Measurements from ENCODE around the gene TRUB2.

The TRUB2 gene

DNA sequence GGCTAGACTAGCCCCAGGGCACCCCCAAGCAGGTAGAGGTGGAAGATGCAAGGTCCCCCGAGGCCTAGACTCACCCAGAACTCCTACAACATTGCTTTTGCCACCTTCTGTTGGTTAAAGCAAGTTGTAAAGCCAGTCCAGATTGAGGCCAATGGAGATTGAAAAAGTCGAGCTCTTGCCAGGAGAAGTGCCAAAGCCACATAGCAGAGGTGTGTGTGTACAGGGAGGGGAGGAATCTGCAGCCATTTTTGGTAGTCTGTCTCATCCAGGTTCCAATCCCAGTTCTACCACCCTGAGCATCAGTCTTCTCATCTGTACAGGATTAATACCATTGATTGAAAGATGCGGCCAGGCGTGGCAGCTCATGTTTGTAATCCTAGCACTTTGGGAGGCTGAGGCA lies 36.6 kb upstream of the TRUB2 start:
- peaks cover 10% of the 10 kb centered on the region for H3K36me3 ChIP-seq
- no peaks in the 10 kb centered on the region for H3K27me3 ChIP-seq
- TF ChIP-seq, protein P1, sequence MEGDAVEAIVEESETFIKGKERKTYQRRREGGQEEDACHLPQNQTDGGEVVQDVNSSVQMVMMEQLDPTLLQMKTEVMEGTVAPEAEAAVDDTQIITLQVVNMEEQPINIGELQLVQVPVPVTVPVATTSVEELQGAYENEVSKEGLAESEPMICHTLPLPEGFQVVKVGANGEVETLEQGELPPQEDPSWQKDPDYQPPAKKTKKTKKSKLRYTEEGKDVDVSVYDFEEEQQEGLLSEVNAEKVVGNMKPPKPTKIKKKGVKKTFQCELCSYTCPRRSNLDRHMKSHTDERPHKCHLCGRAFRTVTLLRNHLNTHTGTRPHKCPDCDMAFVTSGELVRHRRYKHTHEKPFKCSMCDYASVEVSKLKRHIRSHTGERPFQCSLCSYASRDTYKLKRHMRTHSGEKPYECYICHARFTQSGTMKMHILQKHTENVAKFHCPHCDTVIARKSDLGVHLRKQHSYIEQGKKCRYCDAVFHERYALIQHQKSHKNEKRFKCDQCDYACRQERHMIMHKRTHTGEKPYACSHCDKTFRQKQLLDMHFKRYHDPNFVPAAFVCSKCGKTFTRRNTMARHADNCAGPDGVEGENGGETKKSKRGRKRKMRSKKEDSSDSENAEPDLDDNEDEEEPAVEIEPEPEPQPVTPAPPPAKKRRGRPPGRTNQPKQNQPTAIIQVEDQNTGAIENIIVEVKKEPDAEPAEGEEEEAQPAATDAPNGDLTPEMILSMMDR (IDR thresholded peaks at IDR 0.05) = no peak
- no peak overlapping the region for H3K27ac ChIP-seq
- no peaks in the 10 kb centered on the region for H3K9me3 ChIP-seq
- peaks cover 8% of the 10 kb centered on the region in 2 experiments for H3K4me1 ChIP-seq (ENCODE audit: control insufficient read depth in 1 of 2, insufficient read depth in 1 of 2, low read depth in 1 of 2, low read length in 1 of 2)
- H3K4me3 ChIP-seq (ENCODE audit: low read depth in 1 of 2, low read length in 1 of 2) = no peak overlapping the region

DNA sequence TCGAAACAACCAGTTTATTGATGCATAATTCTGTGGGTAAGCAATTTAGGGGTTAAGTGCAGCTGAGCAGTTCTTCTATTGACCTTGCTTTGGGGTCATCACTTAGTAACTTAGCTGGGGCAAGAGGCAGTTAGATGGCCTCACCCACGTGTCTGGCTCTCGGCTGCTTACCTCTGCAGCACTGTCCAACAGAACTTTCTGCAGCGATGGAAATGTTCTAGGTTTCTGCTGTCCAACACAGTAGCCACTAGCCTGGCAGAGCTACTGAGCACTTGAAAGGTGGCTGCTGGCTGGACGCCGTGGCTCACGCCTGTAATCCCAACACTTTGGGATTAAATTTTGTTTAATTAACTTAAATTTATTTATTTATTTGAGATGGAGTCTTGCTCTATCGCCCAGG lies 35.8 kb upstream of the TRUB2 start:
- H3K27ac ChIP-seq = no peak overlapping the region

DNA sequence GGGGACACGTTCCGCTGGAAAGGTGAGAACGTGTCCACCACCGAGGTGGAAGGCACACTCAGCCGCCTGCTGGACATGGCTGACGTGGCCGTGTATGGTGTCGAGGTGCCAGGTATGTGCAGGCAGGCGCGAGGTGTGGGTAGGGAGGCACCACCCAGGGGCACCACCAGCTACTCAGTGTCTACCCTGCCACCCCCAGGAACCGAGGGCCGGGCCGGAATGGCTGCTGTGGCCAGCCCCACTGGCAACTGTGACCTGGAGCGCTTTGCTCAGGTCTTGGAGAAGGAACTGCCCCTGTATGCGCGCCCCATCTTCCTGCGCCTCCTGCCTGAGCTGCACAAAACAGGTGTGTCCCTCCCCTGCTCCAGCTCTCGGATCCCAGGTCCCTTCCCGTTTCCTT lies 33.2 kb upstream of the TRUB2 start:
- H3K4me1 ChIP-seq (ENCODE audit: control insufficient read depth in 1 of 2, insufficient read depth in 1 of 2, low read depth in 1 of 2, low read length in 1 of 2) = no peaks in the 10 kb centered on the region
- H3K4me3 ChIP-seq (ENCODE audit: low read depth in 1 of 2, low read length in 1 of 2) = no peak overlapping the region
- peaks cover 16% of the 10 kb centered on the region for H3K36me3 ChIP-seq
- H3K27ac ChIP-seq = no peak overlapping the region
- H3K9me3 ChIP-seq = no peaks in the 10 kb centered on the region
- TF ChIP-seq, protein P1 (IDR thresholded peaks at IDR 0.05) = no peak
- no peaks in the 10 kb centered on the region for H3K27me3 ChIP-seq

More for the DNA sequence above, 35.8 kb upstream of the TRUB2 start:
- Histone ChIP-seq H3K4me3 (ENCODE audit: low read depth in 1 of 2, low read length in 1 of 2) (no peak overlapping the region), H3K9me3 (no peaks in the 10 kb centered on the region), H3K4me1 (ENCODE audit: control insufficient read depth in 1 of 2, insufficient read depth in 1 of 2, low read depth in 1 of 2, low read length in 1 of 2) (peaks cover 8% of the 10 kb centered on the region in 2 experiments), H3K36me3 (peaks cover 12% of the 10 kb centered on the region), H3K27me3 (no peaks in the 10 kb centered on the region)
- TF ChIP-seq, protein P1 (IDR thresholded peaks at IDR 0.05) = no peak

DNA sequence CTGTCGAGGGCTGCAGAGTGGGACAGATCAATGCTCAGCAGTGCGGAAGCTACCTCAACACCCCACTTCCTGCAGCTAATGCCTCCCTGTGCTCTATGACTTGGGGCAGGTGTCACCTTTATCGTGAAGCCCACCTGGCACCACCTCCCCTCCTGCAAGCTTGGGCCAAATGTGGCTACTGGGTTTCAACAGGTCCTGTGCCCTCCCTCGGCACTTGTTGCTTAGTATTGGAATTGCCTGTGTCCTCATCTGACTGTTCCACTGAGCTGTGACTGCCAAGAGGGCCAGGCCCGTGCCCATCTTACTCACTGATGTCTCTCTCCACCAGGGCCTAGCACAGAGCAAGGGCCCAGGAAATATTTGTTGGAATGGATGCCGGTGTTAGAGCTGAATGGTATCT lies 27.5 kb upstream of the TRUB2 start:
- TF ChIP-seq, protein P1 (IDR thresholded peaks at IDR 0.05) = no peak
- Histone ChIP-seq H3K27ac (no peak overlapping the region), H3K4me3 (ENCODE audit: low read depth in 1 of 2, low read length in 1 of 2) (no peak overlapping the region), H3K27me3 (no peaks in the 10 kb centered on the region), H3K36me3 (peaks cover 48% of the 10 kb centered on the region), H3K9me3 (no peaks in the 10 kb centered on the region), H3K4me1 (ENCODE audit: control insufficient read depth in 1 of 2, insufficient read depth in 1 of 2, low read depth in 1 of 2, low read length in 1 of 2) (no peaks in the 10 kb centered on the region)

DNA sequence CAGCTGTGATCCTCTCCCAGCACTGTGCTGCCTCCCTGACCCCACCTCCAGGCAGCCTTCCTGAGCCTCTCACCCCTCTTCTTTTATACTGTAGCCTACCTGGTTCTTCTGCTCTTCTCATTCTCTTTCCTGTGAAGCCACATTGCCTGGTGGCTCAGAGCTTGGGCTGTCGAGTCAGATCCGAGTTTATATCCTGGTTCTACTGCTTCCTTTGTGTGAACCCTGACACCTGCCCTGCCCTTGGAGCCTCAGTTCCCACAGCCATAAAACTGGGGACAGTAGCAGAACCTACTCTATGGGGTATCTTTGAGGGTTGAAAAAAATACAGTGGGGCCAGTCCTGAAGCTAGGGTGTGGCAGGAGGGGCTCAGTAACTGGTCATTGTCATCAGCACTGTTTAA lies 26.9 kb upstream of the TRUB2 start:
- no peaks in the 10 kb centered on the region for H3K27me3 ChIP-seq
- no peaks in the 10 kb centered on the region for H3K9me3 ChIP-seq
- H3K36me3 ChIP-seq = peaks cover 48% of the 10 kb centered on the region
- TF ChIP-seq, protein P1 (IDR thresholded peaks at IDR 0.05) = no peak
- H3K4me3 ChIP-seq (ENCODE audit: low read depth in 1 of 2, low read length in 1 of 2) = no peak overlapping the region
- no peaks in the 10 kb centered on the region for H3K4me1 ChIP-seq (ENCODE audit: control insufficient read depth in 1 of 2, insufficient read depth in 1 of 2, low read depth in 1 of 2, low read length in 1 of 2)
- H3K27ac ChIP-seq = no peak overlapping the region
